ENCODE results near the gene PARVB.

PARVB gene

DNA sequence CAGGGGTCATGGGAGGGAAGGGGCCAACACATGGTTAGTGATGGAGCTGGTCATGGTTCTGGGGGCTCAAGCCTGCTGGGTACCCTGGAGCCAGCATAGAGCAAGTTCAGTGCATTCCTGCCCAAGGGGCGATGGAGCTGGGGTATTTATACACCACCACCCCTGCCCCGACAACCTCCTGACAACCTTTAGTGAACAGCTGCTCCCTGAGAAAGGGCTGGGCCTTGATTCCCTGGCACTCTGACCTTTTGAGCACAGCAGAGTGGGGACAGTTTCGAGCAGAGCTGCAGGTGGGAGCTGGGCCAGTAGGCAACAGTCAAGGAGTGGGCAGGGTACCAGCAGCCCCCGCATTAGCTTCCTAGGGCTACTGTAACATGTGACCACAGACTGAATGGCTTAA lies 162.6 kb downstream of the PARVB start:
- WGBS, 2 experiments, result 91 to 95% methylated on average over 4 of the region's 4 CpGs
- Histone ChIP-seq H3K27me3 (ENCODE audit: control insufficient read depth, insufficient read depth, low read length, poor library complexity, severe bottlenecking) (no peaks in the 10 kb centered on the region), H3K4me1 (ENCODE audit: control insufficient read depth, insufficient read depth, low read length) (no peaks in the 10 kb centered on the region), H3K27ac (ENCODE audit: insufficient read depth, low read depth, low read length, poor library complexity, severe bottlenecking) (no peak overlapping the region), H3K9me3 (ENCODE audit: control insufficient read depth, low read length) (no peaks in the 10 kb centered on the region), H3K36me3 (ENCODE audit: control insufficient read depth, insufficient read depth, low read length) (no peaks in the 10 kb centered on the region), H3K4me3 (ENCODE audit: insufficient read depth, low read depth, low read length) (no peak overlapping the region)

DNA sequence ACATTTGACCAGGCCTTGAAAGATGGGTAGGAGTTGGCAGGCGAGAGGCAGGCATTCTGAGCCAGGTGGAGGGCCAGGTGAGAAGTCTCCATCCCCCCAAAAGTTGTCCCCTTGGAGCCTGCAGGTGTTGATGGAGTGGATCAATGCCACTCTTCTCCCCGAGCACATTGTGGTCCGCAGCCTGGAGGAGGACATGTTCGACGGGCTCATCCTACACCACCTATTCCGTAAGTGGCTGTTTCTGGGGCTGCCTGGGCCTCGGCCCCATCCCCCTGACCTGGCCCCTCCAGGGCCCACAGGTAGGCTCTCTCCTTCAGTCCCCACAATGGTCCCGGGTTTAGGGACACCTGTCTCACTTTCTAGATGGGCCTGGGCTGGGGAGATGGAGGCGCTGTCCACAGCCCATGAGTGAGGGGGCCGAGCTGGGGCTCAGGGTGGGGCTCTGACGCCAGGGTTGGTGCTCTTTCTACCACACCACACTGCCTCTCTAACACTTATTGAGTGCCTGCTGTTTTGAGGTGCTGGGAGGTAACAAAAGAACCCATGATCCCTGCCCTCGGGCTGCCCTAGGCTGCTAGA lies 163.6 kb downstream of the PARVB start:
- H3K4me1 ChIP-seq (ENCODE audit: control insufficient read depth, insufficient read depth, low read length), result no peaks in the 10 kb centered on the region
- no peaks in the 10 kb centered on the region for H3K36me3 ChIP-seq (ENCODE audit: control insufficient read depth, insufficient read depth, low read length)
- 91 to 93% methylated on average over 12 of the region's 12 CpGs for WGBS, 2 experiments
- no peaks in the 10 kb centered on the region for H3K9me3 ChIP-seq (ENCODE audit: control insufficient read depth, low read length)
- H3K27ac ChIP-seq (ENCODE audit: insufficient read depth, low read depth, low read length, poor library complexity, severe bottlenecking), result no peak overlapping the region
- H3K27me3 ChIP-seq (ENCODE audit: control insufficient read depth, insufficient read depth, low read length, poor library complexity, severe bottlenecking), result no peaks in the 10 kb centered on the region
- H3K4me3 ChIP-seq (ENCODE audit: insufficient read depth, low read depth, low read length), result no peak overlapping the region

DNA sequence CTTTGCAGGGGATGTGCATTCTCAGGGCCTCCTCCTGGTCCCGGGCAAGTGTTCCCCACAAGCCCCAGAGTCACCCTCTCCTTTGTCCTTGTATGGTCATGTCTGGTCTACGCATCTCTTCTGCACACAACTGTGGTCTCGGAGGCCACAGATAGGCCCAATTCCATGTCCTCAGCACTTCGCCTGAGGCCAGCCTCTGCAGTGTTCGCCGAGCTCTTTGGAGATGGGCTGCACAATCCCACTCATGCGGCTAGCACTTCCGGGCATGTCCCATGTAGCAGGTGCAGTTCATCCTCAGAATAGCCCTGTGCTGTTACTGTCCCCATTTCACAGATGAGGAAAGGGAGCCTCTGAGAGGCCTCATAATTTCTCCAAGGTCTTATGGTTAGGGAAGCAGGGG lies 164.2 kb downstream of the PARVB start:
- Histone ChIP-seq H3K36me3 (ENCODE audit: control insufficient read depth, insufficient read depth, low read length) (no peaks in the 10 kb centered on the region), H3K27me3 (ENCODE audit: control insufficient read depth, insufficient read depth, low read length, poor library complexity, severe bottlenecking) (no peaks in the 10 kb centered on the region), H3K4me3 (ENCODE audit: insufficient read depth, low read depth, low read length) (no peak overlapping the region), H3K9me3 (ENCODE audit: control insufficient read depth, low read length) (no peaks in the 10 kb centered on the region), H3K27ac (ENCODE audit: insufficient read depth, low read depth, low read length, poor library complexity, severe bottlenecking) (no peak overlapping the region), H3K4me1 (ENCODE audit: control insufficient read depth, insufficient read depth, low read length) (no peaks in the 10 kb centered on the region)
- WGBS, 2 experiments, result 95% methylated on average over 8 of the region's 8 CpGs

DNA sequence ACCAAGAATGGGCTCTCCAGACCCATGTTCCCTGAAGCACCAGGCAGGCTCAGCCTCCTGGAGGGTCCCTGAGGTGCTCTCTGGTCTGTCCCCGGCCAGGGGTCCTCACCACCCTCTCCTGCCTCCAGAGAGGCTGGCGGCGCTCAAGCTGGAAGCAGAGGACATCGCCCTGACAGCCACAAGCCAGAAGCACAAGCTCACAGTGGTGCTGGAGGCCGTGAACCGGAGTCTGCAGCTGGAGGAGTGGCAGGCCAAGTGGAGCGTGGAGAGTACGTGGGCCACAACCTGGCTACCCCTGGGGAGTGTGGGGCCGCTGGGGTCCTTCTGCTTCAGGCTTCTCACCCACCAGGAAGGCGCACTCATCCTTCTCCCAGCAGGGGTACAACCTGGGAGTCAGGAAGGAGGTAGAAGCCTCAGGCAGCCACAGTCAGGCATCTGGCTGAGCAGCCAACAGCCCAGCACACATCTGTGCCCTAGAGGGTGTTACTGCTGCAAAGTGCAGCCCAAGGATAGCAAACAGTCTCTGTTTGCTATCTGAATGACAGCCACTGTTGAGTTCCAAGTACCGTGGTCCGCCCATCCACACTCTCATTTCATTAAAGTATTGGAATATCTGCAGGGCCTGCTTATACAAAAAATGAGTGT lies 165.0 kb downstream of the PARVB start:
- Histone ChIP-seq H3K27ac (ENCODE audit: insufficient read depth, low read depth, low read length, poor library complexity, severe bottlenecking) (no peak overlapping the region), H3K27me3 (ENCODE audit: control insufficient read depth, insufficient read depth, low read length, poor library complexity, severe bottlenecking) (no peaks in the 10 kb centered on the region), H3K36me3 (ENCODE audit: control insufficient read depth, insufficient read depth, low read length) (no peaks in the 10 kb centered on the region), H3K4me1 (ENCODE audit: control insufficient read depth, insufficient read depth, low read length) (no peaks in the 10 kb centered on the region), H3K9me3 (ENCODE audit: control insufficient read depth, low read length) (no peaks in the 10 kb centered on the region), H3K4me3 (ENCODE audit: insufficient read depth, low read depth, low read length) (no peak overlapping the region)
- 94 to 96% methylated on average over 12 of the region's 12 CpGs for WGBS, 2 experiments

DNA sequence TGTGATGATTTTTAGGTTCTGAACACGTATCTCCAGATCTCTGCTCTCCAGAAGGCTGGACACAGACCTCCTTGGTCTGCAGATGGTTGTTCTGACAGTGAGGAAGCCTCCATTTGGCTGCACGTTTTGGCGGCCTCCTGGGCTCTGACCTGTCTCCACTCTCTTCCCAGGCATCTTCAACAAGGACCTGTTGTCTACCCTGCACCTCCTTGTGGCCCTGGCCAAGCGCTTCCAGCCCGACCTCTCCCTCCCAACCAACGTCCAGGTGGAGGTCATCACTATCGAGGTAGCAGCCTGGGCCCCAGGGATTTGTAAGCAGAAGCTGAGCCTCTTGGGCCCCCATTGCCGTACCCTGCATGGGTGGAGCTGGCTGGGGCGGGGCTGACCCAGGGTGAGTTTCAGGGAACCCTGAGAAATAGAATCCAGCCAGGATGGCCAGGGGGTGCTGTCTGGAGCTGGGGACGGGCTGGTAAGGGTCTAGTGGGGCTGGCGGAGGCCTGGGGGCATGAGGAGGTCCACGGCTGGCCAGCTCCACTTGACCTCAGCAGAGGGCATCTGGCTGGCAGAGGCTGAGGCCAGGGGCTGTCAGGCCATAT lies 166.4 kb downstream of the PARVB start:
- H3K4me3 ChIP-seq (ENCODE audit: insufficient read depth, low read depth, low read length), result no peak overlapping the region
- WGBS, 2 experiments, result 93% methylated on average over 12 of the region's 12 CpGs
- no peaks in the 10 kb centered on the region for H3K4me1 ChIP-seq (ENCODE audit: control insufficient read depth, insufficient read depth, low read length)
- H3K36me3 ChIP-seq (ENCODE audit: control insufficient read depth, insufficient read depth, low read length), result no peaks in the 10 kb centered on the region
- no peak overlapping the region for H3K27ac ChIP-seq (ENCODE audit: insufficient read depth, low read depth, low read length, poor library complexity, severe bottlenecking)
- H3K9me3 ChIP-seq (ENCODE audit: control insufficient read depth, low read length), result no peaks in the 10 kb centered on the region
- H3K27me3 ChIP-seq (ENCODE audit: control insufficient read depth, insufficient read depth, low read length, poor library complexity, severe bottlenecking), result no peaks in the 10 kb centered on the region

DNA sequence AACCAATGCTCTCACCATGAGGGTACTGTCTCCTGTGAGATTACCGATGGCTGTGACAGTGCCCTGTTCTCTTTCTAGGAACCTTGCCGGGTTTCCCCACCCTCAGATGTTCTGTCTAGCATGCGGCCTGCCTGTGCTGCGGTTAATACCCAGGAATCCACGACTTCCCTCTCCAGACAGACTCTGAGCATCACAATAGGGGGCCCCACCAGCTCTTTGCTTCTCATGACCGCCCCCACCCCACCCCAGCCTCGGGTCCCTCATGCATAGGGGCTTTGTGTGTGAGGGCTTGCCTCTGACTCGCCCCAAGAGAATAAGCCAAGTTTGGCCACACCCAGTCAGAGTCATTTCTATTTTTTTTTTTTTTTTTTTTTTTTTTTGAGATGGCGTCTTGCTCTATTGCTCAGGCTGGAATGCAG lies 166.9 kb downstream of the PARVB start:
- no peaks in the 10 kb centered on the region for H3K36me3 ChIP-seq (ENCODE audit: control insufficient read depth, insufficient read depth, low read length)
- no peak overlapping the region for H3K27ac ChIP-seq (ENCODE audit: insufficient read depth, low read depth, low read length, poor library complexity, severe bottlenecking)
- H3K9me3 ChIP-seq (ENCODE audit: control insufficient read depth, low read length), result no peaks in the 10 kb centered on the region
- H3K4me3 ChIP-seq (ENCODE audit: insufficient read depth, low read depth, low read length), result no peak overlapping the region
- 78 to 83% methylated on average over 9 of the region's 9 CpGs for WGBS, 2 experiments
- H3K4me1 ChIP-seq (ENCODE audit: control insufficient read depth, insufficient read depth, low read length), result no peaks in the 10 kb centered on the region
- H3K27me3 ChIP-seq (ENCODE audit: control insufficient read depth, insufficient read depth, low read length, poor library complexity, severe bottlenecking), result no peaks in the 10 kb centered on the region

DNA sequence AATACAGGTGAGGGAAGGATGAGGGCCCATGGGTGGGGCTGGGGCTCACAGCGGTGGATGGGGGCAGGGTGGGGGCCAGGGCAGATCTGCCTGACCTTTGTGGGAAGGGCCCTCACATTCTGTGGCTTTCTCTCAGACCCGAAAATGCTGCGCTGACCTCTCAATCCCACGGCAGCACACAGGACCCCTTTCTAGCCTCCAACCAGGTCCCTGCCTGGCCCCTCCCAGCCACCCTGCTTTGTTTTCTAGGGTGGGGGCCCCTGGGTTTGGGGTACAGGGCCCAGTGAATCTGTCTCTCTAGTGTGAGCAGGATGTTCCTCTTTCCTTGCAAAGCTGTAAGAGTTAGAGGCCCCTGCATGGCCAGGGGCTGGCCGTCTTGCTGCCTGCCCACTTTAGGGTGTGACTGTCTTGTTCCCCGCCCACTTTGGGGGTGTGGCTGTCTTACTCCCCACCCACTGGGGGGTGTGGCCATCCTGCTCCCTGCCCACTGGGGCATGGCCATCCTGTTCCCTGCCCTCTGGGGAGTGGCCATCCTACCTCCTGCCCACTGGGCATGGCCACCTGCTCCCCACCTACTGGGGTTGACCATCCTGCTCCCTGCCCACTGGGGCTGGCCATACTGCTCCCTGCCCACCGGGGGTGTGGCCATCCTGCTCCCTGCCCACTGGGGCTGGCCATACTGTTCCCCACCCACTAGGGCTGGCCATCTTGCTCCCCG lies 168.2 kb downstream of the PARVB start:
- Histone ChIP-seq H3K4me3 (ENCODE audit: insufficient read depth, low read depth, low read length) (no peak overlapping the region), H3K4me1 (ENCODE audit: control insufficient read depth, insufficient read depth, low read length) (no peaks in the 10 kb centered on the region), H3K27me3 (ENCODE audit: control insufficient read depth, insufficient read depth, low read length, poor library complexity, severe bottlenecking) (no peaks in the 10 kb centered on the region), H3K36me3 (ENCODE audit: control insufficient read depth, insufficient read depth, low read length) (no peaks in the 10 kb centered on the region), H3K27ac (ENCODE audit: insufficient read depth, low read depth, low read length, poor library complexity, severe bottlenecking) (no peak overlapping the region), H3K9me3 (ENCODE audit: control insufficient read depth, low read length) (no peaks in the 10 kb centered on the region)
- 90 to 96% methylated on average over 8 of the region's 8 CpGs for WGBS, 2 experiments

DNA sequence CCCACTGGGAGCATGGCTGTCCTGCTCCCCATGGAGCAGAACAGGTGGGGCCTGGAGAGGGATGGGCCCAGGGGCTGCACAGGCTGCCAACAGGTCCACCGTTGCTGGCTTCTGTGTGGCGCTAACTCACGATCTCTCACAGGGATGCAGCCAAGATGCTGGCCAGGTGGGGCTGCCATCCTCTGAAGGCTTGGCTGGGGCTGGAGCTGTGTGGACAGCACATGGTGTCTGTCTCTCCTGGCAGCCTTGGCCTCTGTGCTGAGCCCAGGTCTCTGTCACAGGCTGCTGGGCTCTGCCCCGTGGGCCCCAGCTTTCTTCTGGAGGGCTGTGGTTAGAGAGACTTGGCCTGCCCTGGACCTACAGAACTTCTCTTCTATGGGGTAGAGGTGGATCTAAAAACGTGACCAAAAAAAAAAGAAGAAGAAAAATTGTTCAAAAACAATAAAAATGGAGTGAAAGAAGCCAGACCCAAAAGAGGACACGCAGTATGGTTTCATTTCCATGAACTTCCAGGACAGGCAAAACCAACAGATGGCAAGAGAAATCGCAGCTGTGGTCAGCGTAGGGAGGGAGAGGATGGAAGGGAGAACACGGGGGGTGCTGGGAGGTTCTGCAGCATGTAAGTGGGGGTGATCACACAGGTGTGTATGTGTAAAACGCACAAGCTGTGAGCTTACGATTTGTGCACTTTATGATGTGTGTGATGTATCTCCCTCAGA lies 168.9 kb downstream of the PARVB start:
- WGBS, 2 experiments, result 92 to 93% methylated on average over 11 of the region's 11 CpGs
- no peaks in the 10 kb centered on the region for H3K36me3 ChIP-seq (ENCODE audit: control insufficient read depth, insufficient read depth, low read length)
- H3K4me1 ChIP-seq (ENCODE audit: control insufficient read depth, insufficient read depth, low read length), result no peaks in the 10 kb centered on the region
- no peak overlapping the region for H3K4me3 ChIP-seq (ENCODE audit: insufficient read depth, low read depth, low read length)
- no peaks in the 10 kb centered on the region for H3K27me3 ChIP-seq (ENCODE audit: control insufficient read depth, insufficient read depth, low read length, poor library complexity, severe bottlenecking)
- no peak overlapping the region for H3K27ac ChIP-seq (ENCODE audit: insufficient read depth, low read depth, low read length, poor library complexity, severe bottlenecking)
- no peaks in the 10 kb centered on the region for H3K9me3 ChIP-seq (ENCODE audit: control insufficient read depth, low read length)

DNA sequence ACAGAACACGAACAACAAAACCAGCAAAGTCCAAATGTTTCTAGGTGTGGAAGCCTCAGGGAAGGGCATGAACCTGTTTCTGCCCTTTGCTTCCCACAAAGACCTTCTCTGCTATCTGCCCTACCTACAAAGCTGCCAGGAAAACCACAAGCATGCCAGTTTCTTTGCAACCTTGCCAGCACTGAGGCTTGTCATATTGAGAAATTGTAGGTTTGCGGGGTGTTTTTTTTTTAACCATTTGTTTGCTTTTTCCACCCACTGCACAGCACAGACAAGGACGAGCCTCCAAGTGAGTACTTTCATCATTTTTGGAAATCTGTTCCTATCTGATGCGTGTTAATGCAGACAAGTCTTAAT lies 169.4 kb downstream of the PARVB start:
- Histone ChIP-seq H3K27ac (ENCODE audit: insufficient read depth, low read depth, low read length, poor library complexity, severe bottlenecking) (no peak overlapping the region), H3K4me1 (ENCODE audit: control insufficient read depth, insufficient read depth, low read length) (no peaks in the 10 kb centered on the region), H3K9me3 (ENCODE audit: control insufficient read depth, low read length) (no peaks in the 10 kb centered on the region), H3K36me3 (ENCODE audit: control insufficient read depth, insufficient read depth, low read length) (no peaks in the 10 kb centered on the region), H3K4me3 (ENCODE audit: insufficient read depth, low read depth, low read length) (no peak overlapping the region), H3K27me3 (ENCODE audit: control insufficient read depth, insufficient read depth, low read length, poor library complexity, severe bottlenecking) (no peaks in the 10 kb centered on the region)
- 93 to 96% methylated on average over 4 of the region's 4 CpGs for WGBS, 2 experiments

DNA sequence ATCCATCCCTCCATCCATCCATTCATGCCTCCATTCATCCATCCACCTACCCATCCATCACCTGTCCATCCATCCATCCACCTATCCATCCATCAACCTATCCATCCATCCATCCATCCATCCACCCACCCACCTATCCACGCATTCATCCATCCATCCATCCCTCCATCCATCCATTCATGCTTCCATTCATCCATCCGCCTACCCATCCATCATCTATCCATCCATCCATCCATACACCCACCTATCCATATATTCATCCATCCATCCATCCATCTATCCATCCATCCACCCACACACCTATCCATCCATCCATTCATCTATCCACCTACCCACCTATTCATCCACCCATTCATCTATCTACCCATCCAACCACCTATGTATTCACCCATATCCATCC lies 170.5 kb downstream of the PARVB start:
- 90% methylated on average over 2 of the region's 2 CpGs for WGBS, 2 experiments
- Histone ChIP-seq H3K36me3 (ENCODE audit: control insufficient read depth, insufficient read depth, low read length) (no peaks in the 10 kb centered on the region), H3K9me3 (ENCODE audit: control insufficient read depth, low read length) (no peaks in the 10 kb centered on the region), H3K27ac (ENCODE audit: insufficient read depth, low read depth, low read length, poor library complexity, severe bottlenecking) (no peak overlapping the region), H3K27me3 (ENCODE audit: control insufficient read depth, insufficient read depth, low read length, poor library complexity, severe bottlenecking) (no peaks in the 10 kb centered on the region), H3K4me1 (ENCODE audit: control insufficient read depth, insufficient read depth, low read length) (no peaks in the 10 kb centered on the region), H3K4me3 (ENCODE audit: insufficient read depth, low read depth, low read length) (no peak overlapping the region)
